Measurements from ENCODE around the gene PPP2R5A.
"Not testable (repeated sequence)": the region's sequence is repeated elsewhere in the genome, so short reads cannot be mapped to it uniquely, and the experiment has no call there.

Gene PPP2R5A

GRCh38 chr1:212287261-212287895, 2.2 kb downstream of the PPP2R5A start:
- peak overlapping the region; percentile 92 for H3K4me3 ChIP-seq (ENCODE audit: low read depth, low read length)
- TF ChIP-seq, protein P1, sequence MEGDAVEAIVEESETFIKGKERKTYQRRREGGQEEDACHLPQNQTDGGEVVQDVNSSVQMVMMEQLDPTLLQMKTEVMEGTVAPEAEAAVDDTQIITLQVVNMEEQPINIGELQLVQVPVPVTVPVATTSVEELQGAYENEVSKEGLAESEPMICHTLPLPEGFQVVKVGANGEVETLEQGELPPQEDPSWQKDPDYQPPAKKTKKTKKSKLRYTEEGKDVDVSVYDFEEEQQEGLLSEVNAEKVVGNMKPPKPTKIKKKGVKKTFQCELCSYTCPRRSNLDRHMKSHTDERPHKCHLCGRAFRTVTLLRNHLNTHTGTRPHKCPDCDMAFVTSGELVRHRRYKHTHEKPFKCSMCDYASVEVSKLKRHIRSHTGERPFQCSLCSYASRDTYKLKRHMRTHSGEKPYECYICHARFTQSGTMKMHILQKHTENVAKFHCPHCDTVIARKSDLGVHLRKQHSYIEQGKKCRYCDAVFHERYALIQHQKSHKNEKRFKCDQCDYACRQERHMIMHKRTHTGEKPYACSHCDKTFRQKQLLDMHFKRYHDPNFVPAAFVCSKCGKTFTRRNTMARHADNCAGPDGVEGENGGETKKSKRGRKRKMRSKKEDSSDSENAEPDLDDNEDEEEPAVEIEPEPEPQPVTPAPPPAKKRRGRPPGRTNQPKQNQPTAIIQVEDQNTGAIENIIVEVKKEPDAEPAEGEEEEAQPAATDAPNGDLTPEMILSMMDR (IDR thresholded peaks at IDR 0.05; ENCODE audit: low read depth, low read length, missing control alignments): no peak
- in situ Hi-C loops (cut with HindIII; ENCODE audit: low sequenced_read_pairs): loop anchor here (25.0 kb wide), 1 partner anchor 225 kb away; no protein-coding TSS in a partner anchor
- no peak for DNase-seq (ENCODE audit: low read depth)

DNA sequence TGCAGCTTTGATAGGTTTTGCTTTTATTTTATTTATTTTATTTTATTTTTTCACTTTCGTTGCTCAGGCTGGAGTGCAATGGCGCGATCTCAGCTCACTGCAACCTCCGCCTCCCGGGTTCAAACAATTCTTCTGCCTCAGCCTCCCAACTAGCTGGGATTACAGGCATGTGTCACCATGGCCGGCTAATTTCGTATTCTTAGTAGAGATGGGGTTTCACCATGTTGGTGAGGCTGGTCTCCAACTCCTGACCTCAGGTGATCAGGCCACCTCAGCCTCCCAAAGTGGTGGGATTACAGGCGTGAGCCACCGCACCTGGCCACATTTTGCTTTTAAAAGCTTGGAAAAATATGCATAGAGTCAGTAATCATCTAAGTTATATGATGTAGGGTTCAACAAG, 2.8 kb downstream of the PPP2R5A start:
- in situ Hi-C loops (cut with HindIII; ENCODE audit: low sequenced_read_pairs): loop anchor here (25.0 kb wide), 1 partner anchor 226 kb away; no protein-coding TSS in a partner anchor
- H3K4me3 ChIP-seq (ENCODE audit: low read depth, low read length): peak overlapping the region; percentile 16
- DNase-seq (ENCODE audit: low read depth): not testable (repeated sequence)

GRCh38 chr1:212288615-212289014, 3.4 kb downstream of the PPP2R5A start:
- H3K4me3 ChIP-seq (ENCODE audit: low read depth, low read length): no peak overlapping the region
- TF ChIP-seq, protein P1 (IDR thresholded peaks at IDR 0.05; ENCODE audit: low read depth, low read length, missing control alignments): no peak
- in situ Hi-C loops (cut with HindIII; ENCODE audit: low sequenced_read_pairs): loop anchor here (25.0 kb wide), 1 partner anchor 226 kb away; no protein-coding TSS in a partner anchor
- peak; percentile 64 for DNase-seq (ENCODE audit: low read depth)

GRCh38 chr1:212289262-212290077, 4.3 kb downstream of the PPP2R5A start:
- no peak overlapping the region for H3K4me3 ChIP-seq (ENCODE audit: low read depth, low read length)
- in situ Hi-C loops (cut with HindIII; ENCODE audit: low sequenced_read_pairs): loop anchor here (25.0 kb wide), 1 partner anchor 227 kb away; no protein-coding TSS in a partner anchor
- TF ChIP-seq, protein P1 (IDR thresholded peaks at IDR 0.05; ENCODE audit: low read depth, low read length, missing control alignments): no peak
- DNase-seq (ENCODE audit: low read depth): no peak

DNA sequence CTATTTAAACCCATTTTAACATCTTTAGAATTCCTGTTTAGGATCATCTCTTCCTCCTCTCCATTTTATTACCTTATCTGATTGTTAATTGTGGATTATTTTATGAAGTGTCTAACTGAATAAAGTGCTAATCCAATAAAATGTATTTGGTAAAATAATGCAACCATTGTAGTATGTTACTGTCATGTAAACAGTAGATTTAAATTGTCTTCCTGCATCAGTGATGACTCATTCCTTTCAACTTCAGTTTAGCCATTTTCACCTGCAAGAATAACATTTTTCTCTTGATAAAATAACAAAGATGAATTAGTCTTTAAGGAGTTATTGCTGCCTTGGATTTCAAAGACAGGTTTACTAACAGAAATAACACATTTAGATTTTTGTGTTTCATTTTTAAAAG, 5.4 kb downstream of the PPP2R5A start:
- H3K4me3 ChIP-seq (ENCODE audit: low read depth, low read length): no peak overlapping the region
- in situ Hi-C loops (cut with HindIII; ENCODE audit: low sequenced_read_pairs): loop anchor here (25.0 kb wide), 1 partner anchor 228 kb away; no protein-coding TSS in a partner anchor

DNA sequence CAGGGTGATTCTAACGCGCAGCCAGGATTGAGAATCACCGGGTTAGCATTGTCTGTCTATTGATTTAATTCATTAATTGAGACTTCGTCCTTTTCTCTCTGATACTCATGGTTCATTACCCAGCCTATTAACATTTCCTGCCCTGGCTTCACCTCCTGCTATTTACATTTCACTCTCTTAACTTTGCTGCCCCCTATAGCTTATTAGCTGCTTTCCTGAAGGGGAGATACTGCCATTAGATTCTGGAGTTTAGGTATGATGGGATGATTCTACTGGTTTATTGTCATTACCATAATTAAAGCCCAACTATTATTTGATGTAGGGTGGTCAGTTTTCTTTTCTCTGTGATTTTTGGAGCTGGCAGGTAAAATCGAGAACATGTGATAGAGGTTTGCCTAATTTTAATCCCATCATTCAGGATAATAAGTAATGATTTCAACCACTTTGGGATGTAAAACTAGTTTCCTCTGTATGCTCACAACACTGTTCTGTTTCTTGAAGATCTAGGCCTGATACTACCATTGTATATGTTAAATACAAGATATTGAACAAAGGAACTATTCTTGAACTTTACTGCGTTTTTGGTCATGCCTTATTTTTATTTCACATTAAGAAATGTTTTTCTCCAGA, 6.4 kb downstream of the PPP2R5A start:
- DNase-seq (ENCODE audit: low read depth): no peak
- no peak overlapping the region for H3K4me3 ChIP-seq (ENCODE audit: low read depth, low read length)
- TF ChIP-seq, protein P1 (IDR thresholded peaks at IDR 0.05; ENCODE audit: low read depth, low read length, missing control alignments): peak; percentile 74
- in situ Hi-C loops (cut with HindIII; ENCODE audit: low sequenced_read_pairs): loop anchor here (25.0 kb wide), 1 partner anchor 229 kb away; no protein-coding TSS in a partner anchor

More for the DNA sequence above, 5.4 kb downstream of the PPP2R5A start:
- no peak for DNase-seq (ENCODE audit: low read depth)
- TF ChIP-seq, protein P1 (IDR thresholded peaks at IDR 0.05; ENCODE audit: low read depth, low read length, missing control alignments): no peak
